CD4-positive, alpha-beta T cell treated with Interleukin-17A for 4 hours (primary cell): ENCODE results near the gene LOXL3.

Experiments used
- DNase-seq: peaks from one replicate; pipeline ENCODE4 v3.0.0-alpha.2; 2020; ENCODE audit warnings: mixed read lengths

Gene LOXL3, protein sequence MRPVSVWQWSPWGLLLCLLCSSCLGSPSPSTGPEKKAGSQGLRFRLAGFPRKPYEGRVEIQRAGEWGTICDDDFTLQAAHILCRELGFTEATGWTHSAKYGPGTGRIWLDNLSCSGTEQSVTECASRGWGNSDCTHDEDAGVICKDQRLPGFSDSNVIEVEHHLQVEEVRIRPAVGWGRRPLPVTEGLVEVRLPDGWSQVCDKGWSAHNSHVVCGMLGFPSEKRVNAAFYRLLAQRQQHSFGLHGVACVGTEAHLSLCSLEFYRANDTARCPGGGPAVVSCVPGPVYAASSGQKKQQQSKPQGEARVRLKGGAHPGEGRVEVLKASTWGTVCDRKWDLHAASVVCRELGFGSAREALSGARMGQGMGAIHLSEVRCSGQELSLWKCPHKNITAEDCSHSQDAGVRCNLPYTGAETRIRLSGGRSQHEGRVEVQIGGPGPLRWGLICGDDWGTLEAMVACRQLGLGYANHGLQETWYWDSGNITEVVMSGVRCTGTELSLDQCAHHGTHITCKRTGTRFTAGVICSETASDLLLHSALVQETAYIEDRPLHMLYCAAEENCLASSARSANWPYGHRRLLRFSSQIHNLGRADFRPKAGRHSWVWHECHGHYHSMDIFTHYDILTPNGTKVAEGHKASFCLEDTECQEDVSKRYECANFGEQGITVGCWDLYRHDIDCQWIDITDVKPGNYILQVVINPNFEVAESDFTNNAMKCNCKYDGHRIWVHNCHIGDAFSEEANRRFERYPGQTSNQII

DNA sequence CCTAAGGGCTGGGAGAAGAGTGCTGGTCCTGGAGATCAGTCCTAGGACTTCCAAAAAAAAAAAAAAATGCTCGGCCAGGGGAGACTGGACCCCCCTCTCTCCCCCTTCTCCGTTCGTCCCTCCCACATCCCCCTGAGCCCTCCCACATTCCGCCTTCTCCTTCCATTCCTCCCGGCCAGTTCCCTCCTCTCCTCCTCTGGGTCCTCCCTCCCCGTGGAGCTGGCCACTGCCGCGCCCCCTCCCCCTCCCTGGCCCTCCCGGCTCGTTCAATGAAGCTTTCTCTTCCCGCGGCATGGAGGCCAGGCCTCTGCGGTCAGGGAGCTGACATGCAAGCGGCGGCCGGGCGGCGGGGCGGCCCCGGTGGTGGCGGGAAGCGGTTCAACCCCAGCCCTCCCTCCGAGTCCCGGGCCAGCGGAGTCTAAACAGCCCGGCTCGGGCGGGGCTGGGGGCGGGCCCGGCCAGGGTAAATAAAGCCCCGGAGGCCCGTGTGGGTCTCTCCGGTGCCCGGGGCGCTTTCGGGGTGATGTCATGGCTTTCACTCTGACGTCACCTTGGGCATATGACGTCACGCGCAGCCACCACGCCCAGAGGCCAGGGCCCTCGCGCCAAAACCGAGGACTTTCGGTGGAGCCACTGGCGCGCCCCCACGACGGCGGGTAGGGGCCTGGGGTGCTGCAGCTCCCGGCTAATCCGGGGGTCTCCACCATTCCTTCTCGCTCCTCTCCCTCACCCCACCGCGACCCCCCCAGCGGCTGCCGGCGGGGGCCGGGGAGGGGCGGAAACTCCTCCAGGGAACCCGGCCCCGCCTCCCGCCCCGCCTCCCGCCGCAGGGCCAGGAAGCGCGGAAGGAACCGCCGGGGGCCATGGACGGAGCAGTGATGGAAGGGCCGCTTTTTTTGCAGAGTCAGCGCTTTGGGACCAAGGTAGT, at the start of gene LOXL3, which contains the start of gene DOK1:
Gene LOXL3 (minus strand): TSS at position 51 of the 928 bp plus-strand sequence. CDS start 1,308 bp downstream, outside the sequence.
Gene DOK1 (plus strand): TSS at position 829 of the 928 bp plus-strand sequence. CDS start 35 bp downstream, at position 864.
- peak; percentile 92 for DNase-seq

DNA sequence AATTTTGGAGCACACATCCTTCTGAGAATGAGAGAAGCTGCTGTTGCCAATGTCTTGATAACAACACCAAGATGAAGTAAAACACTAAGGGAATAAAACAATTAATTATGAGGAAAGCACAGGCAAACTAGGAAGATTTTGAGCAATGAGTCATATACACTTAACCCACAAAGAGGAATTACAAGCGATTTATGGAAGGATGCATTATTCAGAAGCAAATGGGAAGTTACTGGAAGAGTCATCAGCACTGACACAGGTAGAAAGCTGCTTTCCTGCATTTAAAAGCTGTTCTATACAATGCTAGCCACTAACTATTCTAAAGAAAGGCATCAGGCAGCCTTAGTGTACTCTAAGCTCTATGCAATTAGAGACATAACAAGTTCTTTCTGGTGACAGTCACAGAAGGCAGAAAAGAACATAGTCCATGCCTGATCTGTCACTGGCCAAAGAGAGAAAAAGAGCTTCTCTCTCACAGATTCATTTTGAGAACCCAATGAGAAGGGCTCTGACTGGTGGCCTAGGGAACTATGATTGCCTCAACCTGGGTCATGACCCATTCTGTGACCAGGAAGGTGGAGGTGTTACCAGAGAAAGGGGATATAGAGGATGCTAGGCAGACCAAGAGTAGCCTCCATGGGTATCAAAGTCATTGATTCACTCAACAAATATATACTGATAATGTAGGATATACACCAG, 49.0 kb upstream of the LOXL3 start:
- no peak for DNase-seq

DNA sequence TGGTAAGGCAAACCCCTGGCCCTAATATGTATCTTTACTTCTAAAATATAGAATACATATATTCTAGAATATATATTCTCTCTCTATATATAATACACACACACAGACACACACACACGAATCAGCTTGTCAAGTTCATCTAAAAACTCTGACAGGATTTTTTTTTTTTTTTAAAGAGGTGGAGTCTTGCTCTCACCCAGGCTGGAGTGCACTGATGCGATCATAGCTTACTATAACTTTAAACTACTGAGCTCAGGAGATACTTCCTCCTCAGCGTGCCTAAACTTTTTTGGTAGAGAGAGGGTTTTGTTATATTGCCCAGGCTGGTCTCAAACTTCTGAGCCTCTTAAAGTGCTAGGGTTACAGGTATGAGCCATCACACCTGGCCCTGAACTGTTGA, 45.9 kb upstream of the LOXL3 start:
- DNase-seq = no peak

DNA sequence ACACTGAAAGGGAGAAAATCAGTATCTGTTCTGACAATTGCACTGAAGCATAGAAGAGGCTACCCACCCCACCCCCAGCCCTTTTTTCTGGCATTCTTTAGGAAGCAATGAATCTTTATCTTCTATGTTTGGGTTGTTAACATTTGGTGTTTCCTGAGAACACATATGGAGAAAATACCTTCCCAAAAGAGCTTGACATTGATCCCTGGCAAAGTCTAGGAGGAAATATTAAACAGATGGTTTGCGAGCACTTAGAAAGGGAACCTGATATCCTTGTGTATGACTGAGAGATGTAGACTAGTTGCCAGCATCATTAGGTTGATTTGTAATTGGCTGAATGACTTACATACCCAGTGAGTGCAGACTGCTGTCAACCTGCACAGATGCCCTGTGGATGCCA, 43.7 kb upstream of the LOXL3 start:
- no peak for DNase-seq

DNA sequence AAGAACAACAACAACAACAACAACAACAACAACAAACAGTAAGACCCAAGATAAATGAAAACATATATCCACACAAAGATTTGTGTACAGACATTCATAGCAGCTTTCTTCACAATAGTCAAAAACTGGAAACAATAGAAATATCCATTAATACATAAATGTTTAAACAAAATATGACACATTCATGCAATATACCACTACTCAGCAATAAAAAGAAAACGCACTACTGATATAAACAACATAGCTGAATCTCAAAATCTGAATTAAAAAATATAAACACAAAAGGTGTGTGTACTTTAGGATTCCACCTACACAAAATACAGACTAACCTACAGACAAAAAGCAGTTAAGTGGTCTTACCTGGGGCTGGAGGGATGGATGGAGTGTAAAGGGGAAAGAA, 42.8 kb upstream of the LOXL3 start:
- no peak for DNase-seq

DNA sequence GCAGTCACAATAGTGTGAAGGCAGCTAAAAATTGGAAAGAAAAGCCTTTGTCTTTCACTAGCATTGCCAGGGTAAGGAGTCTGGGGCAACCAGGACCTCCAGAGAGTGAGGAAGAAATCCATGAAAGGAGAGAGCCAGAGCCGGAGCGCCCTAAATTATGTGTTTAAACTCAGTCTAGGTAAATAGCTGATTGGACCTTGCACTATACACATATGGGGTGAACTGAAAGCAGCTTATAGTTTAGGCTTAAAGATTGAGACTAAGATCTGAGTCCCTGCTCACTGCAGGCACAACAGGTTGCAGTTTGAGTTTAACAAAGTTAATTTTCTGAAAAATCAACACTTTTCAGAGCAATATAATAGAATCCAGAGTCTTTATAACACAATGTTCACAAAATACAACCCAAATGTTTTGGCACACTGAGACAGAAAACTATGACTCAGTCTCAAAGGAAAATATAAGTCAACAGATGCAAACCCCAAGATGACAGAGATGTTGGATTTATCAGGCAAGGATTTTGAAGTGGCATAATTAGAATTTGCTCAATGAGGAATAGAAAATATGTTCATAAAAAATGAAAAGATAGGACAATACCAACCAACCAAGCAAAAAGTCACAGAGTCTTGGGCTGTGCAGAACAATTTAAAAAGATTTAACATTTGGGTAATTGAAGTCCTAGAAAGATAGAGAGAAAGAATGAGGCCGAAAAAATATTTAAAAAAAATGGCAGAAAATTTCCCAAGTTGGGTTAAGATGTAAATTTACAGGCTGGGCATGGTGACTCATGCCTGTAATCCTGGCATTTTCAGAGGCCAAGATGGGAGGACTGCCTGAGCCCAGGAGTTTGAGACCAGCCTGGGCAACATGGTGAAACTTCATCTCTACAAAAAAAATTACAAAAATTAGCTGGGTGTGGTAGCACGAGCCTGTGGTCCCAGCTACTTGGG, 40.4 kb upstream of the LOXL3 start:
- no peak for DNase-seq

DNA sequence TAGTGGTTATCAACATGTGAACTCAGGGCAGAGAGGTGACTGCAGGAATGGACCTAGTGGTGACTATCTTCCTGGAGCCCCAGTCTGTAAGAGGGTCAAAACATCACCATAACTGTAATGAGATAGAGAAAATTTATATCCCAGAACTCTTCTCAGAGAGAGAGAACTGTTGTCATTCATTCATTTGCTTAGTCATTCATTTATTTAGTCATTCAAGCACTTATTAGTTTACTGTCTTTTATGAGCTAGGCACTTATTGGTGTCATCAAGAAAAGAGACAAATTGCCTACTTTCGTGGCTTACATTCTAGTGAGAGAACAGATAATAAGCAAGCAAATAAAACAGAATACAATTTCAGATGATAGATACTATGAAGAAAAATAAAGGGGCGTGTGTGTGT, 34.9 kb upstream of the LOXL3 start:
- no peak for DNase-seq

DNA sequence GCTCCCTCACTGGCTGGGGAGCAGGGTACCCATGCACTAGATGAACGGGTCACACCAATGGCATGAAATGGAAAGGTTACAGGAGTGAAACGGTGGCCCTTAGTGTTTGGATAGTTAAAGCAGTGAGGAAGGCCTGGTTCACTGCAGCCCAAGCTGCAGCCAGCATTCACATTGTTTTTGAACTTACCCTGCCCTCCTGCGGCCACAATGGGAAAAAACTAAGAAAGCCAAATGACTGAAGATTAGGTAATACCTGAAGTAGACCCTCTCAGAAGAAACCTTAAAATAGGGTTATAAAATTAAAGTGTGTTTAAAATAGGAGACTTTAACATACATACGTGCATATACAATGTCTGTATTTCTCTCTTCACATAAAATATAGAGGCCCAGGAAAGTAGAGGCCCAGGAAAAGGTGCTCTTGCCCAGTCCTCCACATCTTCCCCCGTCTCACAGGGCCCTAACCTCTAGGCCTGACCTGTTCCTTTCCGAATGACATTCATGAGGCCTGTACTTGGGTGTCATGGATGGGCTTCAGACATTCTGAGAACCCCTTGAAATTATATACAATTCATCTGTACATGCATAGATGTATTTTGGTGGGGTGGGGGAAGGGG, 34.0 kb upstream of the LOXL3 start:
- DNase-seq = peak; percentile 70

DNA sequence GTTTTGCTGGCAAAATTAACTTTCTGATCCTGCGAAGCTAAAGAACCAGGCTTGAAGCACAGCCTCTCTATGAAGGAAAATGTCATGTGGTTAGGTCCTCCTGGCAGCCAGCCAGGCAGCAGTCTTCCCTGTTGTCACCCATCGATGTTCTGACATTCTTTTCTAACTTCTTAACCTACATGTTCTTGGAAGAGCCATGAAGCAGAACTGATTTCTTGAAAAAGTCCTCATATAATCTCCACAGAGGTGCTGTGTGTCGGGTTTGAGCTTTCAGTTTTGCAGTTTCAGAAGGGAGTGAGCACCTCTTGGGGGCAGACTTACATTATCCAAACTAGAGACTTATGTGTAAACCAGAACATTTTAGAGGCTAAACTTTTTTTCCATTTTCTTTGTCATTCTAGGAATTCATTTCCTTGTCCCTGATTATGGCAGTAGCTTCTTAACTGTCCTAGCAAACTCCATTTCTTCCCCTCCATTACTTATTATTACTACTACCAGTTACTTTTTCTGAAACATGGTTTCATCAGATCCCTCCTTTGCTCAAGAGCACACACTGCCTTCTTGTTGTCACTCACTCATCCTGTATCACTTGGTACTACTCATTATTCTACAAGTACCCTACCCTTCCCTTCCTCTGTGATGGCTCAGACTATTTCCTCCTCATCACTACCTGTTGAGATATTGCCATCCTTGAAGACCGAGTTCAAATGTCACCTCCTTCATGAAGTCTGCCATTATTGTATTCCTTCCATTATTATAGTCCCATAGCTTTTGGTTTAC, 31.9 kb upstream of the LOXL3 start:
- DNase-seq = peak; percentile 54

DNA sequence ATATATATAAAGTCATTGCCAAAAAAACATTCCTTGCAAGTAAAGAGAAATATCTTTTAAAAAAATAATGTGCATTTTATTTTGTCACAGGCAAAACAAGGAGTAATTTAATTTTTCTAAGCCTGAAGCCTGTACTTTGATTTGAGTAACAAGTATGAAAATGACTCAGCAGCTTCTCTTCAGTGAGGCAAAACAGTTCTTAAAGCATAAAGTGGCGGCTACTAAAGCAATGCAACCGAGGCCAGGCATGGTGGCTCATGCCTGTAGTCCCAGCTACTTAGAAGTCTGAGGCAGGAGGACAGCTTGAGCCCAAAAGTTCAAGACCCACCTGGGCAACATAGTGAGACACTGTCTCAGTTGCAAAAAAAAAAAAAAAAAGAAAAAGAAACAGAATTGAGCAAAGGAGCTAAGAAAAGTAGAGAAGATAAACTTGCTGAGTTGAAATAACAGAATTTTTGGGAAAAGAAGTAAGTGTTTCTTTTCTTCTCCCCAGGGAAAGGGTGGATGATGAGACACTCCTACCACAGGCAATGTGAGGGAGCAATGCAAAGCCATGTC, 30.4 kb upstream of the LOXL3 start:
- DNase-seq = no peak

DNA sequence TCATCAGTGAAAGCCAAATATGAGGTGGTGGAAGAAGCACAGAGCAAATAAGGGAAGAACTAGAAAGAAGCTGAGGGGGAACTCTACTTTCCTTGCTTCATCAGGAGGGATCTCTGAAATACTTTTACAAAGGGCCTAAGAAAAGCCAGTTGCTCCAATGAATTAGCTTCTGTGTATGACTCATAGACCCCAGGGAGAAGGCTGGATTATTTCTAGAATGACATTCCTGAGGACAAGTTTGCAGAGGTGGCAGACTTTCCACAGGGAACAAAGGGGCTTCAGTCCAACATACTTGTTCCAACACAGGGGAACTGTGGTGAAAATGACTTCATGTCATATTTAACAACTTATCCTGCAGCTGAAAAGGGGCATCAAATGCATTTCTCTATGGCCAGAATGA, 29.8 kb upstream of the LOXL3 start:
- DNase-seq = no peak

DNA sequence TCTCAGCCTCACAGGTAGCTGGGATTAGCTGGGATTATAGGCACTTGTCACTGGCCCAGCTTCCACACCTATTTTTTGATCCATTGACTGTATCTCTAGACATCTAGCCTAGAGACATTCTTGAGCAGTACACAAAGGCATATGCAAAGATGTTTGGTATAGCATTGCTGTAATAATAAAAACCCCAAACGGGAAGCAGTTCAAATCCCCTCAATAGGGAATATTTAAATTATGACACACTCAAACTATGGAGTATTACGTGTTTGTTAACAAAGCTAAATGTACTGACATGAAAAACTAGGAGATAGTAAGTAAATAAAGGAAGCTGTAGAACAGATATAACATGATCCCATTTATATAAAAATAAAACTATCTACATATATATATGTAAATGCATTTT, 28.4 kb upstream of the LOXL3 start:
- no peak for DNase-seq

DNA sequence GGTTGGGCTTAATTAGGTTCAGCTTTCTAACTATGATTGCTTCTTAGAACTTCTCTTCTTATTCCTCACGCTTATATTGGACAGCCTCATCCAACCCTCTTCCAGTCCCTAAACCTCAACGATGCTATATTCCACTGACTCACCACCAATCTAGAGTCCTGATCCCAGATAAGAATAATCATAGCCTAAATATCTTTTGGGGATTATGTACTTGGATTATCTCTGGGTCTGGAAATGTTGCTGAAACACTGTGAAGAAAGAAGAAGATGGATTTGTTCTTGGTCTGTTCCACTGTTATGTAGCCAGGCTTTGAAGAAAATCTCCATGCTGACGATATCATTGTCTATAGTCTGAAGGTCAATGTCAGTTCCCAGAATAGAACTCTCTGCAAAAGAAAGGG, 27.7 kb upstream of the LOXL3 start:
- DNase-seq = no peak

DNA sequence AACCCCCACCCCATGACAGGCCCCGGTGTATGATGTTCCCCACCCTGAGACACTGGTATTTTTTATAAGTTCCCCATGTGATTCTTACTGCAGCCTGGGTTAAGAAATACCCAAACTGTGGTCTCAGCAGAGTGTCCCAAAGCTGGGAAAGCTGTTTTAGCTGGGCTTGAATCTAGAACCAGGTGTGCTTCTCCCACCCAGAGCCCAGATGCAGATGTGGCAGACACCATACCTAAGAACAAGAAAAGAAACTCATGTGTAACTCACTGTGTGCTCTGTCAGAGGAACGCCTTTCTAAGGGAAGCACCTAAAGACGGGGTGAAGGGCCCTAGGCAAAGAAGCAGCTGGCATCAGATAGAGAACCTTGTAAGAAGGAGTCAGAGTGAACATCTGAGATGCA, 24.7 kb upstream of the LOXL3 start:
- no peak for DNase-seq

DNA sequence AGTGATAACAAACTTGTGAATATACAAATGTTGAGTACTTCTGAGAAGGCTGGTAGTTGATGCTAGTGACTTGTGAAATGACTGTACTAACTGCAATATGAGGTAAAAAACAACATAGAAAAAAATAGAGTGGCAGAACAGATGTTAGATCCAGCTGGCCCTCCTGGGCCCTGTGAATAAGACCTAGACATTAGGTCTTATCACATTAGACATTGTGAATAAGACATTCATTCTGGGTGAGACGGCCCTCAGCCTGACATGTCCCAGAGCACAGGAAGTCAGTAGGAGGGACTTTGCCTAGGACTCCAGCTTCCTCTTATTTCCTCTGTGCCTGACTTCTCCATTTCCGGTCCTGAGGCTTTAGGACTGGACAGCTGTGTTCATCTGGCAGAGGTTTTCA, 23.7 kb upstream of the LOXL3 start:
- DNase-seq = no peak

DNA sequence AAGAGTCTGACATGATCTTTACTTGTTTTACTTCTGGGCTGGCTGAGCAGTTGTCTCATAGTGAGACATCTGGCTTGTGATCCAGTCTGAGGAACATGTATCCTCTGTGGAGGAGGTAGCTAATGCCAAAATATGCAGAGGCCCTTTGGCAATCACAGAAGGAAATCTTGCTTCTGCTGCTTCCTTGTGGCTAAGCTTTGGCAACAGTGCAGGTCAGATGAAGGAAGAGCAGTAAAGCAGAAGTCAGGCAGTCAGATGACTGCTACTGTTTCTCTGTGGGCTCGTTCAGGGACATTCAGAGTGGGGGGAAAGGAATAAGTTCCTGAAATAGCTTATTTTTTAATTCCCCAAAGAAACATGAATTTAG, 23.1 kb upstream of the LOXL3 start:
- no peak for DNase-seq

DNA sequence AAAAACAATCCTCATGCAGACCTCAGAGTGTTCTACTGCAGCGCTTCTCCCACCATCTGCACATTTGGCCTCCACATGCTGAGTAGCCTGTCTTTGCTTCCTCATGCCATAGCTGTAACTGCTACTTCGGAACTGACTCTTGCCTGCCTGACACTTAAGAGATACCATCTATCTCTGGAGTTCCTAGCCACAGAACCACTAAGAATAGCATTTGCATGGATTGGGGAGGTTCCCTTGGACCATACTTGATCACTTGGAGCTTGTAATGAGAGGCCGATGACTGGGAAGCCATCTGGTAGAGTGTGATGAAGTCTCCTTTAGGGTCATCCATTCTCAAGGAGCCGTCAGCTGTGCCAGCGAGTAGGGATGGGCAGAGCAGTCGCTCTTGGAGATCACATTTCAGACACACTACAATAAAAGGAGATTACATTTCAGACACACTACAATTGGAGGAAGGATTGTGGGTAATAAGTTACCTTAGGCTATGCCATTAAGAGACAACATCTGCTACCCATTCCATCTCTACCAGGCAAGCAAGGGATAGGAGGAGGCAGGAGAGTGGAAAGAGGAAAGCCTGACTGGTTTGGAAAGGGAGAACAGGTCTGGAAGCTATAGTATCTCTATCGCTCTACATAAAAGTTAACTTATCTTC, 22.6 kb upstream of the LOXL3 start:
- DNase-seq = no peak

DNA sequence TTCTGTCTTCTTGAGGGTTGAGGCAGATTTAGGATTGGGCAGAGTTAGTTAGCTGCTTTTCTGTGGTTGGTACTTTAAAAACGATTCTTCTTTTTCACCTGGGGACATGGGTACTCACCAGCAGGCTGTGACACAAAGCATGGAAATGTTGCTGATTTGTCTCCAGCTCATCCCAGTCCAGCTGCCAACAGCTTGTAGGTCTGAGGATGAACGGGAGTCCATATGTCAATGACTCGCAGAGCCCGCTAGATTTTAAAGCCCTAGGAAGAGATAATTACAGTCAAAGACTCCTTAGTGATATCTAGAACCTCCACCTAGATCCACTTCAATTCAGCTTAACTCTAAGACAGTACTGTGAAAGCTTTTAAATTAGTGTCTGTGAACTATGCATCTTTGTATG, 21.6 kb upstream of the LOXL3 start:
- no peak for DNase-seq
